HL-60 (cell line): ENCODE data around the gene SCUBE1.

Experiments used
- DNase-seq, 2 experiments: peaks; one replicate each; pipeline ENCODE4 v3.0.0-alpha.2; 2010 to 2020; ENCODE audit warnings: low read depth in 1 of 2, low spot score in 1 of 2
- H3K27ac ChIP-seq: fragments of 250-450 bp; sonication (Bioruptor Pico); replicated peaks from 2 replicates; pipeline ENCODE4 v1.5.1; 2020; ENCODE audit warnings: mild to moderate bottlenecking, moderate library complexity
- H3K27me3 ChIP-seq: fragments of 250-450 bp; sonication (Bioruptor Pico); 2 replicates; pipeline ENCODE4 v1.5.1; 2021; ENCODE audit warnings: mild to moderate bottlenecking, moderate library complexity; ENCODE audit not compliant: insufficient read depth, poor library complexity, severe bottlenecking
- H3K4me3 ChIP-seq: replicated peaks from 2 replicates; pipeline ENCODE4 v1.5.1; 2011; ENCODE audit warnings: mild to moderate bottlenecking, control low read depth, low read length; ENCODE audit not compliant: insufficient read depth
- GABPA ChIP-seq: IDR thresholded peaks from 2 replicates; pipeline ENCODE4 v1.6.1; 2012; ENCODE audit warnings: low read depth
- POLR2AphosphoS5 ChIP-seq: IDR thresholded peaks from 2 replicates; pipeline ENCODE4 v1.6.1; 2012; ENCODE audit warnings: low read depth
- SPI1 ChIP-seq: IDR thresholded peaks from 2 replicates; pipeline ENCODE4 v1.6.1; 2012; ENCODE audit warnings: low read depth, mild to moderate bottlenecking, borderline replicate concordance
- TF ChIP-seq, protein P1 (sequence below): IDR thresholded peaks from 2 replicates; pipeline ENCODE4 v1.6.1; 2012; ENCODE audit warnings: low read depth; ENCODE audit not compliant: insufficient replicate concordance
- TF ChIP-seq, protein P2 (sequence below): IDR thresholded peaks from one replicate; pipeline ENCODE4 v1.5.1; 2011; ENCODE audit warnings: low read length, control low read depth, inconsistent platforms; ENCODE audit not compliant: insufficient read depth

SCUBE1 gene

GRCh38 chr22:43158778-43159483, 184.2 kb downstream of the SCUBE1 start:
- TF ChIP-seq, protein P1, sequence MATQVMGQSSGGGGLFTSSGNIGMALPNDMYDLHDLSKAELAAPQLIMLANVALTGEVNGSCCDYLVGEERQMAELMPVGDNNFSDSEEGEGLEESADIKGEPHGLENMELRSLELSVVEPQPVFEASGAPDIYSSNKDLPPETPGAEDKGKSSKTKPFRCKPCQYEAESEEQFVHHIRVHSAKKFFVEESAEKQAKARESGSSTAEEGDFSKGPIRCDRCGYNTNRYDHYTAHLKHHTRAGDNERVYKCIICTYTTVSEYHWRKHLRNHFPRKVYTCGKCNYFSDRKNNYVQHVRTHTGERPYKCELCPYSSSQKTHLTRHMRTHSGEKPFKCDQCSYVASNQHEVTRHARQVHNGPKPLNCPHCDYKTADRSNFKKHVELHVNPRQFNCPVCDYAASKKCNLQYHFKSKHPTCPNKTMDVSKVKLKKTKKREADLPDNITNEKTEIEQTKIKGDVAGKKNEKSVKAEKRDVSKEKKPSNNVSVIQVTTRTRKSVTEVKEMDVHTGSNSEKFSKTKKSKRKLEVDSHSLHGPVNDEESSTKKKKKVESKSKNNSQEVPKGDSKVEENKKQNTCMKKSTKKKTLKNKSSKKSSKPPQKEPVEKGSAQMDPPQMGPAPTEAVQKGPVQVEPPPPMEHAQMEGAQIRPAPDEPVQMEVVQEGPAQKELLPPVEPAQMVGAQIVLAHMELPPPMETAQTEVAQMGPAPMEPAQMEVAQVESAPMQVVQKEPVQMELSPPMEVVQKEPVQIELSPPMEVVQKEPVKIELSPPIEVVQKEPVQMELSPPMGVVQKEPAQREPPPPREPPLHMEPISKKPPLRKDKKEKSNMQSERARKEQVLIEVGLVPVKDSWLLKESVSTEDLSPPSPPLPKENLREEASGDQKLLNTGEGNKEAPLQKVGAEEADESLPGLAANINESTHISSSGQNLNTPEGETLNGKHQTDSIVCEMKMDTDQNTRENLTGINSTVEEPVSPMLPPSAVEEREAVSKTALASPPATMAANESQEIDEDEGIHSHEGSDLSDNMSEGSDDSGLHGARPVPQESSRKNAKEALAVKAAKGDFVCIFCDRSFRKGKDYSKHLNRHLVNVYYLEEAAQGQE, result no peak
- DNase-seq, result no peak
- no peak overlapping the region for H3K4me3 ChIP-seq
- H3K27me3 ChIP-seq, result no peaks in the 10 kb centered on the region
- no peak overlapping the region for H3K27ac ChIP-seq

DNA sequence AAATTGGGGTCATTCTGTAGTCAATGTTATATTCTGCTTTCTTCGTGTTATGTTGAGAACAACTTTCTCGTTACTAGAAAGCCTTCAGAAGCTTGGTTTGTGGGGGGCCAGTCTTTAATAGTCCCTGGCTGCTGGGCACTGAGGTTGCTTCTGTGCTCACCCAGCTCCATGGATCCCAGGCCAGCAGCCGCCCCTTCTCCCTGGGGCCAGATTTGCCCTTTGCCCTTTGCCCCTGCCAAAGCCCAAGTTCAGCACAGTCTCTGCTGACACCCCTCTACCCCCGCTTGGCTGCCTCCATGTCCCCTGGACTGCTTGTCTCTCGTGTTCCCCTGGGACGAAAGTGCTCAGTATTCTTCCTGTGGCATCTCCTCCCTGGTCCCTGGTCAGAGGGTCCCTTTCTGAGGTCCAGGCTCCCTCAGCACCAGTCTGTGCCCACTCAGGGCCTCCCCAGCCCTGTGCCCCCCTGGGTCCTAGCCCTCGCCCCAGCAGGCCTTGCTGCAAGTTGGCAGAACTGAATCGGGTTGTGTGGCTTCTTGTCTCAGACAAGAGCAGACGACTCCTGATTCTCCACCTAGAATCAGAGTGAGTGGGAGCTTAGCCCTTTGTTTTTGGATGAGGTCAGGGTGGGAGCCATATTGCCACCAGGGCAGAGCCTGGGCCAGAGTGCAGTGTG, 185.2 kb downstream of the SCUBE1 start:
- Histone ChIP-seq H3K27ac (0 out of 2 replicates have a peak overlapping the region, but pooled peaks have one; percentile 0), H3K27me3 (no peaks in the 10 kb centered on the region), H3K4me3 (no peak overlapping the region)
- no peak for DNase-seq
- TF ChIP-seq SPI1 (no peak), POLR2AphosphoS5 (no peak), GABPA (no peak)
- TF ChIP-seq, protein P1, result no peak
- TF ChIP-seq, protein P2, sequence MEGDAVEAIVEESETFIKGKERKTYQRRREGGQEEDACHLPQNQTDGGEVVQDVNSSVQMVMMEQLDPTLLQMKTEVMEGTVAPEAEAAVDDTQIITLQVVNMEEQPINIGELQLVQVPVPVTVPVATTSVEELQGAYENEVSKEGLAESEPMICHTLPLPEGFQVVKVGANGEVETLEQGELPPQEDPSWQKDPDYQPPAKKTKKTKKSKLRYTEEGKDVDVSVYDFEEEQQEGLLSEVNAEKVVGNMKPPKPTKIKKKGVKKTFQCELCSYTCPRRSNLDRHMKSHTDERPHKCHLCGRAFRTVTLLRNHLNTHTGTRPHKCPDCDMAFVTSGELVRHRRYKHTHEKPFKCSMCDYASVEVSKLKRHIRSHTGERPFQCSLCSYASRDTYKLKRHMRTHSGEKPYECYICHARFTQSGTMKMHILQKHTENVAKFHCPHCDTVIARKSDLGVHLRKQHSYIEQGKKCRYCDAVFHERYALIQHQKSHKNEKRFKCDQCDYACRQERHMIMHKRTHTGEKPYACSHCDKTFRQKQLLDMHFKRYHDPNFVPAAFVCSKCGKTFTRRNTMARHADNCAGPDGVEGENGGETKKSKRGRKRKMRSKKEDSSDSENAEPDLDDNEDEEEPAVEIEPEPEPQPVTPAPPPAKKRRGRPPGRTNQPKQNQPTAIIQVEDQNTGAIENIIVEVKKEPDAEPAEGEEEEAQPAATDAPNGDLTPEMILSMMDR, result no peak

- TF ChIP-seq, protein P1, result no peak
- no peak for TF ChIP-seq GABPA
- TF ChIP-seq SPI1, result no peak
- TF ChIP-seq, protein P2, result no peak
- TF ChIP-seq POLR2AphosphoS5, result no peak
- H3K4me3 ChIP-seq, result no peak overlapping the region
- no peak for DNase-seq
- no peaks in the 10 kb centered on the region for H3K27me3 ChIP-seq
- no peak overlapping the region for H3K27ac ChIP-seq
Observed at GRCh38 chr22:43156413-43156812, 186.8 kb downstream of the SCUBE1 start.
